ENCODE results near the gene MCC.

The MCC gene

DNA sequence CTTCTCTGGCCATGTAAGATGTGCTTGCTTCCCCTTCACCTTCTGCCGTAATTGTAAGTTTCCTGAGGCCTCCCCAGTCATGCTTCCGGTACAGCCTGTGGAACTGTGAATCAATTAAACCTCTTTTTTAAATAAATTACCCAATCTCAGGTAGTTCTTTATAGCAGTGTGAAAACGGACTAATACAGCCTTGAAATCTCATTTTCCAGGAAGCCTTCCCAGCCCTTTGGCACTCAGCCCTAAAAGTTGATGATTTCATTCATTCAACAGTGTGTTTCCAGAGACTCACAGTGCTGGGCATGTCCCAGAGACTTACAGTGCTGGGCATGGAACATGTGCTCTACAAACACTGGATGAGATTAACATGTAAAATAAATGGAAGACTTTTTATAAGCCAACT lies 375.8 kb downstream of the MCC start:
- no peak for DNase-seq (ENCODE audit: low spot score)

DNA sequence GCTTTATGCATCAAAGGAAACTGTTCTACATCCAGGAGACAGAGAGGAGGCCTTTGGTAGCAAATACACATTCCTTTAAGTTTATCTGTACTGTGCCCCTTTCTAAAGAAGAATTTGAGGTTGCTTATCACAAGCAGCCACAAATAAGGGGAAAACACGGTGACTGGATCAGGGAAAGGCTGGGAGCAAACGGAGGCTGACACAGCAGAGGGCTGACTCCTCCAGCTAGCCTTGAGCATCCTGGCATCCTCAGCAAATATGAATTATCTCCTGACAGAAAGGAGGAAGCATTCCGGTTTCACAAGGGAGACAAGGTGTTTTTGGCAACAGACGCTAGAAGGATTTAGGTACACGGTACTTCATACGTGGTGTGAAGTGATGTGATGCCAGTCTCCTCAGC lies 378.1 kb downstream of the MCC start:
- no peak for DNase-seq (ENCODE audit: low spot score)

DNA sequence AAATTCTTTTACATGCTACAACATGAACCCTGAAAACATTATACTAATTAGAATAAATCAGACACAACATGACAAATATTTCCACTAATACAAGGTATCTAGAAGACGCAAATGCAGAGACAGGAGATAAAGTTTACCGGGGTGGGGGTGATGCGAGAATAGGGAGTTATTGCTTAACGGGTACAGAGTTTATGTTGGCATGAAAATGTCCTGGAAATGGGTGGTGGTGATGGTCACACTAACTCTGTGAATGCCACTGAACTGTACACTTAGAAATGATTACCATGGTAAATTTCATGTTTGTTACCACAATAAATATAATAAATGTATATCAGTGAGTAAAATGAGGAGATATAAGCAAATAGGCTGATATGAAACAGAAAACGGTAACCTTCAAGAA lies 378.9 kb downstream of the MCC start:
- no peak for DNase-seq (ENCODE audit: low spot score)

DNA sequence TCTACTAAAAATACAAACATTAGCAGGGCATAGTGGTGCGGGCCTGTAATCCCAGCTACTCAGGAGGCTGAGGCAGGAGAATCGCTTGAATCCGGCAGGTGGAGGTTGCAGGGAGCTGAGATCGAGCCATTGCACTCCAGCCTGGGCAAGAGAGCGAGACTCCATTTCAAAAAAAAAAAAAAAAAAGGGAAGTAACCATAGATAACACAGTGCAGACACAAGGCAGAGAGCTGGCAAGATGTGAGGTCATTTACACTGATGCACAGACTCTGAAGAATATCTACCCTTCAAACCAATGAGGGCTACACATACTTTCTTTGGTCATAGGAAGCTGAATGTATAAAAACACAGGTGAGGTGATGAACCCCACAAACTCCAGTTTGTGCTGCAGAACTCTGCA lies 379.8 kb downstream of the MCC start:
- DNase-seq (ENCODE audit: low spot score) = no peak

DNA sequence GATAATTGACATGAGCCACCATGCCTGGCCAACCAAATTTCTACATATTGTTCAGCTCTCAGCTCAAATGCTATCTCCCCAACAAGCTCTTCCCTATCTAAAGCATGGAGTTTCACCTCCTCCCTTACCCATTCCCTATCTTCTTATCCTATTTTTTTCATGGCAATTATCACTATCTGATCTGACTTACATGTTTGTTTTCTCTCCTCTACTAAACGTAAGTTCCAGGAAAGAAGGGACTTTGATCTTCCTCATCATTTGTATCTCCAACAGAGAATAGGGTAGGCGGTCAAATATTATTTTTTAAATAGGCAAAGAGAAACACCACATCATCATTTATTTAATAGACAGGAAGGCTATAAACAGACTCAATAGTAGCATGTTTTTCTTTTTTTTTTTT lies 381.4 kb downstream of the MCC start:
- no peak for DNase-seq (ENCODE audit: low spot score)

DNA sequence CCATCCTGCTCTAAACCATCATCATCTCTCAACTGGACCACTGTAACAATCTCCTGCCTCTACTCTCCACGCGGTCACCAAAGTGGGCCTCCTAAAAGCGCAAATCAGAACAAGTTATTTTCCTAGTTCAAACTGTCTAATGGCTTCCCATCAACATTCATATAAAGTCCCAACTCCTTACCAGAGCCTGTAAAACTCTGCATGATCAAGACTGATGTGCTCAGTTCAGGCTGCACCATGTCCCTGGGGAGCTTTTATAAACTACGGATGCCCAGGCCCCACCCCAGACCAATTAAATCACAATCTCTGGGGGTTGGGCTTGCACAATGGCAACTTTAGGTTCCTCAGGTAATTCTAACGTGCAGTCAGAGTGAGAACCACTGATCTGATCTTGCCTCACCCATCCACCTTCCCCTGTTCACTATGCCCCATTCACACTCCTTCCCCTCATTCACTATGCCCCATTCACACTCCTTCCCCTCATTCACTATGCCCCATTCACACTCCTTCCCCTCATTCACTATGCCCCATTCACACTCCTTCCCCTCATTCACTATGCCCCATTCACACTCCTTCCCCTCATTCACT lies 382.5 kb downstream of the MCC start:
- no peak for DNase-seq (ENCODE audit: low spot score)

DNA sequence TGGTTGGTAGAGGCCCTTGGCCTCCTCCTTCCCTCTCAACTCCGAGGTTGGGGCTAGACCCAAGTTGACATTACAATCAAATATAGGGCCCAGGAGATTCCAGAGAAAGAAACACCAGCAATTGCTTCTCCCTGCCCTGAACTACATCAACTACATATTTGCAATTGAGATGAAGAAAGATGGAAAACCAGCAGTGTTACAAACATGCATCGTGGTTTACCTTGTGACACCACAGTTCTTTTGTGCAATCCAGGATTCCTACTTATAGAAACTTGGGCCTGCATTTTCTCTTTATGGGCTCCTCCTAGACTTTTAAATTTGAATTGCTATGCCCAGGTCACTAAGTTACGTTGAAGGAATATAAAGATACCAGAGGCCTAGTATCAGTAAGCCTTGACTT lies 384.9 kb downstream of the MCC start:
- no peak for DNase-seq (ENCODE audit: low spot score)

DNA sequence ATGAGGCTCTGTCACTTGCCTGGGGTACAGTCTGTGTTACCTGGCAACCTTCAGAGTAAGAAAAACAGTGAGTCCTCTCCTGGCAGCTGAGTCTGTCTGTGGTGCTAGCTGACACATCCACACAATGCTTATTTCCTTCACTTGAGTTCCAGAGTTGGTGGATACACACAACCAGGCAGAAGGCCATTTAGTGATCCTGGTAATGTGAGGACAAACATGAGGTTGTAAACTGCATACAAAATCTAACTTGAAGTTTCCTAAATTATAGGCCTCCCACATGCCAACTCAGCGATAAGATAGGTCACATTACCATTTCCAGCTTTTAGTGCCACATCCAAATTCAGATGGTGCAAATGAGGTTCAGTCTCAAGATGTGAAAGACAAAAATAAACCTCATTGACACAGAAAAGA lies 386.1 kb downstream of the MCC start:
- DNase-seq (ENCODE audit: low spot score) = no peak

DNA sequence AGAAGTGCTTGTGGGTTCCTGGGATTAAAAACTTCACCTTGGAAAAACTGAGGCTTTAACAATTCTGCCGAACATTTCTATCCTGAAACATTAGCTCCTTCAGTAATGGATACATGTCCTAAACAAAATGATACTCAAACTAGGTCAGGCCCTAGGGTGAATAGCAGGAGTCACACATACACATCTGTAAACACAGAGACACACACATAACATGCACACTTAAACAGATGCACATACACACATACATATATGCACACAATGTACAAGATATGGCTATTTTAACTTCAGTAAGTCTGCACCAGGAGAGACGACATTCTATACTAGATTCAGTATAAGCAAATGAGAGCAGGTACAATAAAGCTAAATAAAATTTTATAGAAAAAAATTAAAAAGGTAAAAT lies 387.3 kb downstream of the MCC start:
- DNase-seq (ENCODE audit: low spot score) = no peak

DNA sequence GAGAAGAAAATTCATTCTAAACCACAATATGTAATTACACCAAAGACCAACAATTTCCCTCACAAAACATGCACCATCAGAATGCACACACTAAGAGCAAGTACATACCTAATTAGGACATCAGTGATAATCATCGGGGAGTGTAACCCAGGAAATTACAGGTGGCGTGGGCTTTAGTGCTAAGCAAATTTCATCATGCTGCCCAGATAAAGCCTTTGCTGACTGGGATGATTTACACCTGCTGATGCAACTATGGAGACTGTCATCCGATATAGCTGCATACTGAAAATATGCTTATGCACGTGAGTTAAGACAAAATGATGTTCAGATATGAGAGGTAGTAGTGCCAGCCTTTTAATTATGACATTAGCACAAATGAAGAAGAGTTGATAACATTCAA lies 388.4 kb downstream of the MCC start:
- no peak for DNase-seq (ENCODE audit: low spot score)

DNA sequence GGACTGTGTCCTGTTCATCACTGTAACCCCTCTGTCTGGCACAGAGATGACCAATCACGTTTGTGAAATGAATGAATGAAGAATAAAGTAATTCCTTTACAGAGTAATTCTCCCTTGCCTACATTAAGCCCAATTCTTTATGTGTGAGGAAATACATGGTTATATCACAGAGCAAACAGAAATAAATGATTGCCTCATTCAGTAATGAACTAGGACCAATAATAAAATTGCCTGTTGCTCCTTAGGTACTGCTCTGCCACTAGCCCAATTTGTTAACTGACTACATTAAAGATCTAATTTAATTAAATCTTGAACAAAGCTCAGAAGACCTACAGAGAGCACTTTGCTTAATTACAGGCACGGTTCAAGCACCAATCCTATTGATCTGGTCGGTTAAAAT lies 389.9 kb downstream of the MCC start:
- no peak for DNase-seq (ENCODE audit: low spot score)

DNA sequence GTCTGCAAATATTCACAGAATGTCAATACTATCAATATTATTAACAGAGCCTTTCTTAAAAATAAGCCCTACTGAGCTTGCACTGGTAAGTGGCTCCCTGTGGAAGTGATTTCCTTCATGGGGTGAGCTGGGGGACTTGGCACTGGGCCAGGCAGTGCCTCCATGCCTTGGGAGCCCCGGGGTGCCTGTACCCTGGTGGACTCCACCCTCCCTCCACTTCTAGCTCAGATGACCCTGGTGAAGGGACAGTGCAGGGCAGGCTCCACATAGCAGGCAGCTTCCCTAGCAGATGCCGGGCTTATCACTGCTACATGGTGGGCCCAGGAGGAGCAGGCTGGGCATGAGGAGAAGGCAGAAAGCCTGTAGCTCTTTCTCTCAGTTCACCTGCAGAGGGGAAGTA lies 392.4 kb downstream of the MCC start:
- DNase-seq (ENCODE audit: low spot score) = no peak

DNA sequence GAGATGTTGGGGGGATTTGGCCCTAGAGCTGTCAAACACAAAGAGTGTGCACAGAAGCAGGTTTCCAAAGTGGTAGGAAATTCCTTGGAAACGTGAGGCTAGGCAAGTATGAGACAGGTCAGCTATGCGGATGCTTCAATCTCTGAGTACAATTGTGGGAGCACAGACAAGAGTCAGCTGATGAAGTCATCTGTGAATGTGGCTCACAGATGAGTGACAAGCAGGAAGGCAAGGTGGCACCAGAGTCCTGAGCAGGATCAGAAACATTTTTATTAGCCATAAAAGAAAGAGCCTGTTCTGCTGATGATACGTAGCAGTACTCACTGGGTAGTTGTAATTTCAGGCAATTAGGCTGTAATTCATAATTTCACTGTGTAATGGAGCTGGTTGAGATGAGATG lies 394.7 kb downstream of the MCC start:
- no peak for DNase-seq (ENCODE audit: low spot score)

DNA sequence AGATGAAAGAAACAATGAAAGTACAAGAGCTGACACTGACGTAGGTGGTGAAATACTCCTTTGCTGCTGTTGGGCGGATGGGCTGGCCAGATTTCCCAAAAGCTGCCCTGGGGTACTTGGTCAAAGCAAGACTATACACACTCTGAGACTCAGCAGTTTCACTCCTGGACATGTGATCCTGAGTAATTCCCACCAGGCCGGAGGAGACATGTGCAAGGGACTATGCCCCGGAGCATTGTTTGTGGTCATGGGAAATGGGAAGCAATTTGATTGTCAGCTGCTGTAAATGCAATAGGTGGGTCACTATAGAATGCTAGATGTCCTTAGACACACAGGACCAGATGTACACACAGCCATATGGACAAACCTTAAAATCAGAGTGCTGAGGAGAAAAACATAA lies 395.6 kb downstream of the MCC start:
- DNase-seq (ENCODE audit: low spot score) = no peak

DNA sequence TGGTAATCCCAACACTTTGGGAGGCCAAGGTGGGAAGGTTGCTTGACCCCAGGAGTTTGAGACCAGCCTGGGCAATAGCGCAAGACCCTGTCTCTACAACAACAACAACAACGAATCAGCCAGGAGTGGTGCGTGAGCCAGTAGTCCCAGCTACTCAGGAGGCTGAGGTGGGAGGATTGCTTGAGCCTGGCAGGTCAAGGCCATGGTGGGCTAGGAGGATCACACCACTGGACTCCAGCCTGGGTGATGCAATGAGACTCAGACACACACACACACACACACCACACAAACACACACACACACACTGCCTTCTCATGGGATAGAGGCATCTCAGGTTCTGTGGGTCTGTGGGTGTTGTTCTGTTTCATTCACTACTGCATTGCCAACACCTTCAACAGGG lies 396.6 kb downstream of the MCC start:
- no peak for DNase-seq (ENCODE audit: low spot score)

DNA sequence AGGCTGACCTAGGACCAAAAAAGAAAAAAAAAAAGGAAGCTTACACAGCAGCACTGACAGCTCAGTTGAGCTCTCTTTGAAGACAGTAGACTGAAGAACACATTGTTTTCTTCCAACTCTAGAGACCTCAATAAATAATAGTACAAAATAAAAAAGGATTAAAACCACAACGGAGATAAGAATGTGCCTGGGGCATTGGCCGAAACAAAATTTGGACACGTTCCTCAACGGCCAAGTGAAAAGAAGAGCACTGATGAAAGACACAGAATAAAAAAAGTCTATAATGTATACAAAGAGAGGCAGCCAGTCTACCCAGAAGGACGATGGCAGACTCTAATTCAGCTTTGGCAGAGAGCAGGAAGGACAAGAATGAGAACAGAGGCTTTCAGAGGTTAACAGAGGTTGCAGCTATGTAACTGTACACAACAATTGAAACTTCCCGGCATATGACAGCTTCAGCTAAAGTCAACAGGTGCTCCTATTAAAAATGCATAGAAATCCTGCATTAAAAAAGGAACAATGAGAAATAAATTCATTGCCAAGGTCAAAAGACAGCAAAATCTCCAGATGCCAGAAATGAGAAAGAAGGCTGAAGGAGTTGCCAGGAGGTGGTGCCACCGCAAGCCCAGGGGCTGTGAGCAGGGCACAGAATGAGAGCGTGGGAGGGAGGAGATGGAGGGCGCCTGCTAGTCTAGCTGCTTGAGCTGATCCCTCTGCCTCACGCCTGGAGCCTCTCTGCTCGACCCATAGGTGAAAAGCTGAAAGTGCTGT lies 397.7 kb downstream of the MCC start:
- no peak for DNase-seq (ENCODE audit: low spot score)

DNA sequence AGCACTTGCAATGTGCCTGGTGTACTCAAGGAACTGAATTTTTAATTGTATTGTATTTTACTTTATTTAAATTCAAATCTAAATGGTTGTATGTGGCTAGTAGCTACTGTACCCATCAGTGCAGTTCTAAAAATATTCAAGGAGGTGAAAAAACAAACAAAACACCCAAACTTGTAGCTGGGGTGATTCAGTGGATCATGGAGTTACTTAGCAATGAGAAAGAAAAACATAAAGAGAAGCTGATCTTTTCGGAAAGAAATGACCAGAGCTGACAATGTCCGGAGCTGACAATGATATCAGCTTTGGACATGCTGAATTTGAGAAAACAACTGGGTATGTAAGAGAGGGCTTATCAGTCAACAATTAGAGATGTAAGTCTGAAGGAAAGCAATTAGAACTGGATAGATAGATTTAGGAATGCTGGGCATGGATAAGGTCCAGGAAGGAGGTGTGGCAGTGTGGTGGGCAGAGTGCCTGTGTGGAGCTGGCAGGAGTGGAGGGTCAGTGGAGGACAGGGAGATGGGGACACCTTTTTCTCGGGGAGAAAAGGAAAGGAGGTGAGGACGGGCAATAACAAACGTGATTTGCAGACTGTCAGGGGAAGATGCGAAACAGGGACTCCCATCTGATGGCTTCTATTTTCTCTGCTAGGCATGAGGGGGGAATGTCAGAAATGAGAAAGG lies 398.5 kb downstream of the MCC start:
- no peak for DNase-seq (ENCODE audit: low spot score)

DNA sequence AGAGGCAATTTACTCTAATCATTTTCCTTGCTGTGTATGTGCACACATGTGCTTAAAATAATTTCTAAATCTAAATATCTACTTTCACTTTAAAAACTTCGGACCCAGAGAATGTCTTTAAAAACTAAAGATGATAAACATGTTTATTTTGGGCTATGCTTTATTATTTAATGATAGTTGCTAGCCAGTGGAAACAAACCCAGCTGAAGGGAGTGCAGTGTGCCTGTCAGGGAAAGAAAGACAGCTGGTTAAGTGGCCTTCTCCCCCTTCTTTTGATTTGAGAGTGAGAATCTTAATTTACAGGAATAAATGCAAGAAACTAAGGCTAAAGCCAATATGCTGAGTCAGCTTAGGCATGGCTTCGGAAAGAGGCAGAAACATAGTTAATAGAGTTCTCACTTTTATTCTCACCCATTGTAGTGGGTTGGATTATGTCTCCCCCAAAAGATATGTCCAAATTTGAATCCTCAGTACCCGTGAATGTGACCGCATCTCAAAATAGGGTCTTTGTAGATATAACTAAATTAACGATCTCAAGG lies 400.2 kb downstream of the MCC start:
- no peak for DNase-seq (ENCODE audit: low spot score)

DNA sequence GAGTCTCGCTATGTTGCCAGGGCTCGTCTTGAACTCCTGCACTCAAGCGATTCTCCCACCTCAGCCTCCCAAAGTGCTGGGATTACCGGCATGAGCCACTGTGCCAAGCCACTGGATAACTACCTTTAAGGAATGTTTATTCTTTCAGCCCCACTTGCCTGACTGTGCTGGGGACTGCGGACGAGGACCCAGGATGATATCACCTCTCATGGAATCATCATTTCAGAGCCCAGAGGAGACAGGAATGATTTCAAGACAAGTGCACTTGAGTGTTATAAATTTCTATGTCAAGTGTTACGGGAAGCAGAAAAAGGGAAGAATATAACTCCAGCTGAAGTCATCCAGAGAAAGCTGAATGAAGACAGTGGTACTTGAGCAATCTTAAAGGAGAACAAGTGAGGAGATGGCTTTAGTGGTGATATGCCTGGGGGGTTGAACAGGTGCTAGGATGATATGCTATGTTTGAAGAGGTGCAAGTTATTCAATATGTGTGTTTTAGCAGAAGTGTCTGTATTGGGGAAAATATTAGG lies 402.3 kb downstream of the MCC start:
- no peak for DNase-seq (ENCODE audit: low spot score)

DNA sequence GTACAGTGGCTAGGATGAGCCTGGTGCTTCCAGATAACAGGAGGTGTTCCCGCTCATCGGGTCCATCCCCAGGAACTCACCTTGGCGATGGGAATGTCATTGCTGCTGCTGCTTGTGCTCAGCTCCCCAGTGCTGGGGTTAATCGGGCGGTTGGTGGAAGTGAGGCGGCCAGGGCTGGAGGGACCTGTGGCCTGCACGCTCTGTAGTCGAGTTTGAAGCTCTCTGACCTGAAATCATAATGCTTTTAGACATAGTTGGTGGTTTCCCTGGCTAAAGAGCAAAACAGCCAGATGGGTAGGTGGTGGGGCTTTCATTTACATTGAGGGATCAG lies 403.2 kb downstream of the MCC start:
- DNase-seq (ENCODE audit: low spot score) = no peak

DNA sequence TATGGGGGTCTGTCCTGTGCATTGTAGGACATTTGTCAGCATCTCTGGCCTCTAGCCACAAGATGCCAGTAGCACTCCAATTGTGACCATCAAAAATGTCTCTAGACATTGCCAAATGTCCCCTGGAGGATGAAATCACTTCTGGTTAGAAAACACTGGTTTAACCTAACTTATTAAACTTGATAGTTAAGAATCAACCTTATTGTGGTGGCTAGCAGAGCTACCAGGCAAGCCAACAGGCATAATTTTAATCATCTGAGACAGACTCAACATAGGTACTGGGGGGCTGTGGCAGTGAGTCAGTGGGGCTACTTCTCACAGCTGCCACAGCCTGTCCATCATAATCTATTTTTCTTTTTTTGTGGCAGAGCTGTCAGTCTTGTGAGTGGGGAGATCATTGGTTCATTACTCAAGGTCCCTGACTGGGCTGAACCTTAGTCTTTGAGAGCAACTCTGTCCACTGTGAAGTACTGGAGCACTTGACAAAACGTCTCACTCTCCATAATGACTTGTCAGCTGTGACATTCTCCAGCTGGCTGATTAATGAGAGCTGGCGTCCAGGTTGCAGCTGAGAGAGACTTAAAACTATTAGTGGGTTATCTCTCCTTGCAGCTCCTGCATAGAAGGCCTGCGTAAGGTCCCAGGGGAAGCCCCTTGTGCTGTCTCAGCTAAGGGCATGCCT lies 403.7 kb downstream of the MCC start:
- DNase-seq (ENCODE audit: low spot score) = no peak

DNA sequence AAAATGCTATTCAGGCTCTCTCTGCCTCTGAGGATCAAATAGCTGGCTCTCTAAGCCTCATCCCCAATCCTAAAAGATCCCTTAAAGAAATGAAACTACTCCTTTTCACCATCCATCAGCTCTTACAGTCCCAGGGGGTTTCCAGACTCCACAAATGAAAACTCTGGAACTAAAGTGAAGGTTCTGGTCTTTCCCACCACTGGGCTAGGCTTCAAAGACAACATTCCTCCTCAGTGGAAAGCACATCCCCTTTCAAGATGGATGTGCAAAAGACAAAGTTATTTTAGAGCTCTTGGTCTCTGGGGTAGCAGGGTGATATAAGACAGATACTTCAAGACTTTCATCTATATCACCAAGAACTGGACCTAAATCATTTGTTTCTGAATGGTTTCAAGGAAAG lies 404.8 kb downstream of the MCC start:
- DNase-seq (ENCODE audit: low spot score) = no peak

DNA sequence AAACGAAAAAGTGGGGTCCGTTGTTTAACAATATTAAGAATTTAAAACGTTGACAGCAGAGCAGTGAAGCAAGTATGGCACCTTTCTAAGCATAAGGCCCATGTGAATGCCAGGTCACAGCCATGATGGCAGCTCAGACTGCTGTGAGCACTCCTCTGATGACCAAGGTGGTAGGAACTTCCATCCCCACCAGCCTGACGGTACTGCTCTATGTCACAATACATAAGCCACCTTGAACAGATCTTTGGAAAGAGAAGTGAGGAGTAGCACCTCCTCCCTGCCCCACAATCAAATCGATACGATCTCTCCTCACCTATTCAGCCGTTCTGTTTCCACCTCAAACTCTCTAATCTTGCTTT lies 405.7 kb downstream of the MCC start:
- no peak for DNase-seq (ENCODE audit: low spot score)

Measured in cerebellar cortex (tissue), 1 donor.